Measurements from ENCODE around the gene CRACR2B. TPM values are rescaled to one million over a fixed set of nuclear protein-coding genes. Genes with fewer than 3 reads are reported as not detected.

Gene CRACR2B
- polyA plus RNA-seq, 3 donors: 36.7 to 174 (median 50.7) TPM

GRCh38 chr11:870127-870413 is 42.4 kb downstream of the CRACR2B start:
- H3K27ac ChIP-seq (ENCODE audit: low read depth, low read length): no peak overlapping the region
- WGBS, 3 donors: 72 to 79% (median 73%) methylated on average over 8 of the region's 8 CpGs

DNA sequence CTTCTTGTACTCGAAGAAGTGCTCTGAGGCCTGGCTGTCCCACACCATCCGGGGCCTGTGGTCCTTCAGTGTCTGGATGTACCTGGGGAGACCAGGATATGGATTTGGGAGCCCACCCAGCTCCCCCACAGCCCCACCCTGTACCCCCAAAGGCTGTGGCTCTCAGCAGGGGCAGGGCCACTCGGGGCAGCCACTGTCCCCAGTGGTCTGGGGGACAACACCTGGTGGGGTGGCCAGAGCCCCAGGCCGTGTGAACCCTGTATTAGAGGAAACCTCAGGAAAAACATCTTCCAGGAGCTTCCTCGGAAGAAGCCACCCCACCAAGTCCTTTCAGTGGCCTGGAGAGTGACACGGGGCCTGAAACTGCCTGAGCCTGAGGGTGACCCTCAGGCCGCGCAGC is 42.7 kb downstream of the CRACR2B start:
- WGBS, 3 donors: 84 to 91% (median 88%) methylated on average over 8 of the region's 8 CpGs

GRCh38 chr11:871472-871871 is 43.8 kb downstream of the CRACR2B start:
- H3K27ac ChIP-seq (ENCODE audit: low read depth, low read length): no peak overlapping the region
- 73 to 83% (median 75%) methylated on average over 9 of the region's 9 CpGs for WGBS, 3 donors

More for the DNA sequence above, 42.7 kb downstream of the CRACR2B start:
- no peak overlapping the region for H3K27ac ChIP-seq (ENCODE audit: low read depth, low read length)

GRCh38 chr11:872799-873198 is 45.1 kb downstream of the CRACR2B start:
- H3K27ac ChIP-seq (ENCODE audit: low read depth, low read length): no peak overlapping the region
- WGBS, 3 donors: 90 to 92% (median 91%) methylated on average over 9 of the region's 9 CpGs

- WGBS, 3 donors: 68 to 80% (median 71%) methylated on average over 11 to 12 of the region's 12 CpGs
- H3K27ac ChIP-seq (ENCODE audit: low read depth, low read length): no peak overlapping the region
Observed at GRCh38 chr11:873706-874105, 46.0 kb downstream of the CRACR2B start.

- 91 to 93% (median 91%) methylated on average over 16 of the region's 16 CpGs for WGBS, 3 donors
- H3K27ac ChIP-seq (ENCODE audit: low read depth, low read length): no peak overlapping the region
Observed at GRCh38 chr11:875203-875602, 47.5 kb downstream of the CRACR2B start.

- H3K27ac ChIP-seq (ENCODE audit: low read depth, low read length): no peak overlapping the region
- WGBS, 3 donors: 73 to 95% (median 91%) methylated on average over 21 of the region's 21 CpGs
Observed at GRCh38 chr11:875769-876301, 48.1 kb downstream of the CRACR2B start.

DNA sequence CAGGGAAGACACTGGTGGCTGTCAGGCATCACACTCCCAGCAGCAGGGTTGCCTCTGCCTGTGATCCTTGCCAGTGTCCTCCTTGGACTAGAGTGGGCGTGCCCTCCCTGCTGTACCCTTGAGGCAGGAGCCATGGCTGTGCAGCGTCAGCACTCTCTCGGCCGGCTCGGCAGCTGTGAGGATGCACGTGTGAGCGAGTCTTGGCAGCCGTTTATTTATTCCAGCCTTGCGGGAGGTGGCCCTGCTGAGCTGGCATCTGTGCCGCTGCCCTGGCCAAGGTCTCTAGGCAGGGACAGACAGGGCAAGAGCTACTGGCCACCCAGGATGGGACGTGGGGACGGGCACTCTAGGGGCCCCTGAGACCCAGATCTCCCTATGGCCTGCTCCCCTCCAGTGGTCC is 48.8 kb downstream of the CRACR2B start:
- no peak overlapping the region for H3K27ac ChIP-seq (ENCODE audit: low read depth, low read length)
- 40 to 71% (median 44%) methylated on average over 12 of the region's 12 CpGs for WGBS, 3 donors

DNA sequence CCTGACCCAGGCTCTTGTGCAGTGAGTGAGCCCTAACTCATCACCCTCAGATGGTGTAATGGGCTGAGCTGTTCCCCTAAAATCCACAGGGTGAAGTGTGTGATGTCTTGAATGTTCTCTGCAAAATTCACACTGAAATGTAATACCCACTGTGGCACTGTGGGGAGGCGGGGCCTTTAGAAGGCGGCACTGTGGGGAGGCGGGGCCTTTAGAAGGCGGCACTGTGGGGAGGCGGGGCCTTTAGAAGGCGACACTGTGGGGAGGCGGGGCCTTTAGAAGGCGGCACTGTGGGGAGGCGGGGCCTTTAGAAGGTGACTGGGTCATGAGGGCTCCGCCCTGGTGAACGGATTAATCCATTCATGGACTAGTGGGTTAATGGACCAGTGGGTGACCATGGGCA is 49.8 kb downstream of the CRACR2B start:
- WGBS, 3 donors: 93 to 95% (median 95%) methylated on average over 10 to 11 of the region's 11 CpGs
- no peak overlapping the region for H3K27ac ChIP-seq (ENCODE audit: low read depth, low read length)

GRCh38 chr11:880447-880846 is 52.7 kb downstream of the CRACR2B start:
- H3K27ac ChIP-seq (ENCODE audit: low read depth, low read length): no peak overlapping the region
- 89% methylated on average over 14 of the region's 14 CpGs for WGBS, 3 donors

Other genes starting within 250 kb of the CRACR2B start
- 10 to 100 TPM; 20.7 to 49.3 (median 22.1) TPM for gene IRF7, start 212.0 kb upstream of the CRACR2B start, polyA plus RNA-seq
- under 1 TPM in 2 of 3 donors, not detected in 1; 0.39 to 0.74 TPM for gene CDHR5, start 203.0 kb upstream of the CRACR2B start, polyA plus RNA-seq
- gene SCT, start 200.7 kb upstream of the CRACR2B start, polyA plus RNA-seq: not detected
- gene DRD4, start 190.7 kb upstream of the CRACR2B start, polyA plus RNA-seq: under 1 TPM in 2 of 3 donors, not detected in 1; 0.16 to 0.18 TPM
- 10 to 100 TPM; 18.3 to 28.0 (median 18.8) TPM for gene DEAF1, start 132.7 kb upstream of the CRACR2B start, polyA plus RNA-seq
- 10 to 100 TPM; 18.6 to 27.0 (median 19.8) TPM for gene TMEM80, start 132.1 kb upstream of the CRACR2B start, polyA plus RNA-seq
- 10 to 100 TPM; 11.2 to 54.5 (median 29.2) TPM for gene EPS8L2, start 121.7 kb upstream of the CRACR2B start, polyA plus RNA-seq
- gene TALDO1, start 80.5 kb upstream of the CRACR2B start, polyA plus RNA-seq: 100 to 1,000 TPM in 2 of 3 donors, 10 to 100 TPM in 1; 99.7 to 306 (median 185) TPM
- gene GATD1, start 50.4 kb upstream of the CRACR2B start, polyA plus RNA-seq: 10 to 100 TPM; 15.4 to 33.4 (median 32.5) TPM
- gene CEND1, start 37.8 kb upstream of the CRACR2B start, polyA plus RNA-seq: under 1 TPM in 2 of 3 donors, not detected in 1; 0.04 to 0.09 TPM
- 10 to 100 TPM; 11.1 to 53.6 (median 40.1) TPM for gene SLC25A22, start 29.6 kb upstream of the CRACR2B start, polyA plus RNA-seq
- gene PIDD1, start 22.7 kb upstream of the CRACR2B start, polyA plus RNA-seq: 10 to 100 TPM in 2 of 3 donors, 1 to 10 TPM in 1; 9.2 to 16.5 (median 12.4) TPM
- 1,000 to 10,000 TPM; 1,158 to 3,822 (median 2,898) TPM for gene RPLP2, start 18.0 kb upstream of the CRACR2B start, polyA plus RNA-seq
- gene PNPLA2, start 9.0 kb upstream of the CRACR2B start, polyA plus RNA-seq: 1,000 to 10,000 TPM in 1 of 3 donors, 100 to 1,000 TPM in 2; 309 to 2,521 (median 389) TPM
- 100 to 1,000 TPM; 495 to 757 (median 531) TPM for gene CD151, start 5.0 kb downstream of the CRACR2B start, polyA plus RNA-seq
- gene POLR2L, start 14.6 kb downstream of the CRACR2B start, polyA plus RNA-seq: 100 to 1,000 TPM; 126 to 454 (median 290) TPM
- gene TSPAN4, start 14.9 kb downstream of the CRACR2B start, polyA plus RNA-seq: 100 to 1,000 TPM in 2 of 3 donors, 10 to 100 TPM in 1; 34.1 to 122 (median 115) TPM
- 10 to 100 TPM; 45.3 to 62.6 (median 51.9) TPM for gene CHID1, start 82.9 kb downstream of the CRACR2B start, polyA plus RNA-seq
- gene AP2A2, start 98.0 kb downstream of the CRACR2B start, polyA plus RNA-seq: 10 to 100 TPM; 32.0 to 57.4 (median 37.3) TPM
- 10 to 100 TPM in 1 of 3 donors, 1 to 10 TPM in 1, not detected in 1; 6.2 to 10.6 TPM for gene MUC6, start 208.8 kb downstream of the CRACR2B start, polyA plus RNA-seq
- gene MUC2, start 247.0 kb downstream of the CRACR2B start, polyA plus RNA-seq: under 1 TPM in 2 of 3 donors, not detected in 1; 0.01 to 0.31 TPM